HG03196 (cell line): ENCODE results near the gene STK11.

Experiments
- ATAC-seq: cut with Tn5 transposase; IDR thresholded peaks from one replicate; pipeline ENCODE4 v1.9.1; 2021; ENCODE audit not compliant: unreplicated experiment

The STK11 gene

GRCh38 chr19:1248786-1249297, 43.3 kb downstream of the STK11 start:
- ATAC-seq: peak; percentile 20

- peak; percentile 39 for ATAC-seq
Measured at GRCh38 chr19:1249298-1249989, 43.9 kb downstream of the STK11 start.

DNA sequence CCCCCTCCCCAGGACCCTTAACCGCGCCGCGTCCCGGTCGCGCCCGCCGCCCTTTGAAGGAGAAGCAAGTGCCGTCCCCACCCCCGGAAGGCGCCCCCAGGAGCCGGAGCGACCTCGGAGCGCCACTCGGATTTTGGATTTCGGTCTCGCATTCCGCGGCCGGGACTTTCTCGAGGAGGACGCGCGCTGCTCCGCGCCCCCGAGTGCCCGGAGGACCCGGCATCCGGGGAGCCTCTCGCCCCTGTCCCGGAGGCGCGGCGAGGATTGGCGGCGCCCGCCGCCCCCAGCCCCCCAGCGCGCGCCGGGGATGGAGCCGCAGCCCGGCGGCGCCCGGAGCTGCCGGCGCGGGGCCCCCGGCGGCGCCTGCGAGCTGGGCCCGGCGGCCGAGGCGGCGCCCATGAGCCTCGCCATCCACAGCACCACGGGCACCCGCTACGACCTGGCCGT, 44.4 kb downstream of the STK11 start:
- no peak for ATAC-seq

GRCh38 chr19:1250437-1251260, 45.1 kb downstream of the STK11 start:
- ATAC-seq: no peak

DNA sequence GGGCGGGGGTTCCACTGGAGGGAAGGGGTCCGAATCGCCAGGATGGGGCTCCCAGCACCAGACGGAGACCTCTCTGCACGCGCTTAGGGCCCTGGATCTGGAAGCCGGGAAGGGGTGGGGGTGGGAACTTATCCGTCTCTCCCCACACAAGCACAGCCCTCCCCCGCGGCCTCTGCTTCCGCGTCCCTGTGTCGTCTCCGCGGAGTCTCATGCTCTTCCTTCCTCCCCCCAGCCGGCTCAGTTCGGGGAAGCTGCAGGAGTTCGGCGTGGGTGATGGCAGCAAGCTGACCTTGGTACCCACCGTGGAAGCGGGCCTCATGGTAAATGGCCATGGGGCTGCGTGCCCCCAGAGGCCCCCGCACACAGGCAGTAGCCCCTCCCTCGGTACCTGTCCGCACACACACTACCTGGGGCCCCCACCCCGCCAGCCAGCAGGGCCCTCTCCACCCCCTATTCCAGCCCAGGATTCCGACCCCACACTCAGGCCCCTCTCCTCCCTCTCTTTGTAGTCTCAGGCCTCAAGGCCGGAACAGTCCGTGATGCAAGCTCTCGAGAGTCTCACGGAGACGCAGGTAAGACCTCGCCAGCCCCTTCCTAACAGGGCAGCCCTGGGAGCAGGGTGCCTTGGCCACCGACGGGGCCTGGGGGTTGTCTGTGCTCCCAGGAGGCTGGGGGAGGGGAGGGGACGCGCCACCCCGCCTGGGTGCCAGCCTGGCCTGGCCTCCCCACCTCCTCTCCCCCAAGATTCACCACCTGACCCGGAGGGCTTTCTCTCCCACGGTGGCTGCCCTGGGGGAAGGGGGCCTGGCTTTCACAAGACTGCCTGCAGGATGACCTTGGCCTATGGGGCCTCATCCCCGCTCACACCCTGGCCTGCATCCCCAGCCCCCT, 46.0 kb downstream of the STK11 start:
- no peak for ATAC-seq

GRCh38 chr19:1252221-1252820, 46.7 kb downstream of the STK11 start:
- ATAC-seq: no peak

DNA sequence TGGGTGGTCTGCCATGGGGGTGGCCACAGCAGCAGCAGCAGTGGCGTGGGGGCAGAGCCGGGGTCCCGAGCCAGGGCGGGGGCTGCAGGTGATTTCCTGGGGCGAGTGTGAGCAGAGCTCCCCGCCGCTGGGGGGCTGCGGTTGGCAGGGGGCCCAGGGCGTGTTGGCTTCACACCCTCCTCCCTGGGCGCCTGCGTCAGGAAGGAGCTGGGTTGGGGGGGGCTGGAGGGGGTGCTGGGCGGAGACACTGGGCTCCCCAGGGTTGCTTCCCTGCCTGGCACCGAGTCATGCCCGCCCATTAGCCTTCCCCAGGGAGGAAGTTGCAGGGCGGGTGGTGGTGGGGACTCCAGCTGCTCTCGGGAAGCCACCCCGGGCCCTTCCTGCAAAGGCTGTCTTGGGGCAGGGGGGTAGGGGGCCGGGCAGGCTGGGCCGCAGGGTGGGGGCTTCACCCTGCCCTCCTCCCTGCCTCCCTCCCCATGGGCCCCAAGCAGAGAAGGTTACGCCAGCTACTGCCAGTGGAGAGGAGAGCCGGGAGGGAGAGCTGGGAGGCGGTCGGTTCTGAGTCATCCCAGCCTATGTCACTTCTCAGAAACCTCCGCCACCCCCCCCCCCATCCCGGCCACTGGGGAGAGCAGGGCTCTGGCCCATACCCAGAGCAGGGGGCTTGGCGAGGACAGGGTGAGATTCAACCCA, 47.4 kb downstream of the STK11 start:
- no peak for ATAC-seq

GRCh38 chr19:1253514-1254080, 48.0 kb downstream of the STK11 start:
- ATAC-seq: no peak

- no peak for ATAC-seq
Measured at GRCh38 chr19:1254081-1254527, 48.5 kb downstream of the STK11 start.

- no peak for ATAC-seq
Measured at GRCh38 chr19:1254530-1255185, 49.1 kb downstream of the STK11 start.

DNA sequence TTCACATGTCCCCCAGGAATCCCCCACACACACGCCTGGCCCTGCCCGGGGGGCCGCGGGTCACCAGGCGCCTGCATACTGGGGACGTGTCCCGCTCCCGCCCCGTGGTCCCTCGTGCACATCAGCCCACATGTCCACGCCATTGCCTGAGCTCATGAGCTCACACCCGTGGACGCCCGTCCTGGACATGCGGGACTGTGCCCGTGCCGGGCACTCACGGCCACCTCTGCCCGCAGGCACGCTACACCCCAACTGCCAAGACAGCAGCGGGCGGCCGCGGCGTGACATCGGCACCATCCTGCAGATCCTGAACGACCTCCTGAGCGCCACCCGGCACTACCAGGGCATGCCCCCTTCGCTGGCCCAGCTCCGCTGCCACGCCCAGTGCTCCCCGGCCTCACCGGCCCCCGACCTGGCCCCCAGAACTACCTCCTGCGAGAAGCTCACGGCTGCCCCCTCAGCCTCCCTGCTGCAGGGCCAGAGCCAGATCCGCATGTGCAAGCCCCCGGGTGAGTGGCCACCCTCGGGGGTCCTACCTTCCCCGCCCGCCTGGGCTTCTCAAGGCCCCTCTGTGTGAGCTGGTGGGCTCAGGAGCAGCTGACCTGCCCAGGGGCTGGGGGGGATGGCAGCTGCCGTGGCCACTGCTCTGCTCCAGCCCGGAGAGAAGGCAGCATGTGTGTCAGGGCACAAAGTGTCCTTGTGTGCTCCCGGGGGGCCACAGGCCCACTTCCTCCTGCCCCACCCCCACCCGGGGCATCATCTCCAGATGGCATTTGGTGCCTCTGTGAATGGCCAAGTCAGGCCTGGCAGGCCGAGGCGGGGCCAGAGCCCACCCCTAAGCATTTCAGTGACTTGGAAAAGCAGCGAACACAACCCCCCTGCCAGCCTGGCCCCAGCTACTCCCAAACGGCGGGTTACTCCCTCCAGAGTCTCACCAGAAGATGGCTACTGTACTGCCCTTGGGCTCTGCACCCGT, 49.9 kb downstream of the STK11 start:
- ATAC-seq: no peak

DNA sequence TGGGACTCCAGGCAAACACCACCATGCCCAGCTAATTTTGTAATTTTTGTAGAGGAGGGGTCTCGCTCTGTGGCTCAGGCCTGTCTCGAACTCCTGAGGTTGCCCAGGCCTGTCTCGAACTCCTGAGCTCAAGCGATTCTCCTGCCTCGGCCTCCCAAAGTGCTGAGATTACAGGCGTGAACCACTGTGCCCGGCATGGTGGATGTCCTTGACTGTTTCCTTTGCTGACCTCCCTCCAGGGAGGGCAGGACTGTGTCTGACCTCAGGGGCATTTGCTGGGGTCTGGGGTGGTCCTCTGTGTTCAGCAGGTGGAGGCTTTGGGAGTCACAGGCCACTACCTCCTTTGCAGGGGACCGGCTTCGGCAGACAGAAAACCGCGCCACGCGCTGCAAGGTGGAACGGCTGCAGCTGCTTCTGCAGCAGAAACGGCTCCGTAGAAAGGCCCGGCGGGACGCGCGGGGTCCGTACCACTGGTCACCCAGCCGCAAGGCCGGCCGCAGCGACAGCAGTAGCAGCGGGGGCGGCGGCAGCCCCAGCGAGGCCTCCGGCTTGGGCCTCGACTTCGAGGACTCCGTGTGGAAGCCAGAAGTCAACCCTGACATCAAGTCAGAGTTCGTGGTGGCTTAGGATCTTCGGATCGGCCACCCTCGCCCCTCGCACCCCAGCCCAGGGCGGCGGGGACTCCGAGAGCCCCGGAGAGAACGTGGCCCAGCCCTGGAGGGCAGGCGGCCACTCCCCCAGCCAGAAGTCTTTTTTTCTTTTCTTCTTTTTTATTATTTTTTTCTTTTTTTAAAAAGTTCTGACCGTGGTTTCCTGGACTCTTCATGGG, 51.3 kb downstream of the STK11 start:
- no peak for ATAC-seq

DNA sequence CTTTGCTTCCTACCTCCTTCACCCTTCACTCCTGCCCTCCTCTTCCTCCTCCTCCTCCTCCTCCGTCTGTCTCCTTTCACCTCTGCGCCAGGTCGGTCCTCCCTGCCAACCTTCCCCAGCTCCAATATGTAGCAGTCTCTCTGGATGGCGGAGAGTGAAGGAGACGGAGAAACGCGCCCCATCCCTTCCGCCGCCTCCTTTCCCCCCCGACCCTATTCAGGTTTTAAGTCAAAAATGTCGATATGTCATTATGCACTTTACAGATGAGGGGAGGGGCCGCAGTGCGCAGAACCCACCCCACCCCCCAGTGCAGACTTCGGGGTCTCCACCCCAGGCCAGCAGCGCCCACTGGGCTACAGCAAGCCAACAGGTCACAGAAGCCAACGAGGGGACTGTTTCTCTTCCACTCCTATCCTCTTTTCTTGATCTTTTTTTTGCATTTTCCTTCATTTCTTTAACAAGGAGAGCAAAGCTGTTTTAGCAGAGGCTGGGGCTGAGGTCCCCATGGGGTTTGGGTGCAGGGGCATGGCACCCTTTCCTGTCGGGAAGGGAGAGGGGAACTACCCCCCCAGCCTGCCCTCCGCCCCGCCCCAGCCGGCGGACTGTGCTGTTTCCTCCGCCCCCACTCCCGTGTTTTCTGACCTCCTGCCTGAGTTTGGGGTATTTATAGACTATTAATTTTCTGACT, 52.0 kb downstream of the STK11 start:
- ATAC-seq: no peak

- ATAC-seq: no peak
Measured at GRCh38 chr19:1258163-1258492, 52.5 kb downstream of the STK11 start.

- no peak for ATAC-seq
Measured at GRCh38 chr19:1258707-1259205, 53.2 kb downstream of the STK11 start.

DNA sequence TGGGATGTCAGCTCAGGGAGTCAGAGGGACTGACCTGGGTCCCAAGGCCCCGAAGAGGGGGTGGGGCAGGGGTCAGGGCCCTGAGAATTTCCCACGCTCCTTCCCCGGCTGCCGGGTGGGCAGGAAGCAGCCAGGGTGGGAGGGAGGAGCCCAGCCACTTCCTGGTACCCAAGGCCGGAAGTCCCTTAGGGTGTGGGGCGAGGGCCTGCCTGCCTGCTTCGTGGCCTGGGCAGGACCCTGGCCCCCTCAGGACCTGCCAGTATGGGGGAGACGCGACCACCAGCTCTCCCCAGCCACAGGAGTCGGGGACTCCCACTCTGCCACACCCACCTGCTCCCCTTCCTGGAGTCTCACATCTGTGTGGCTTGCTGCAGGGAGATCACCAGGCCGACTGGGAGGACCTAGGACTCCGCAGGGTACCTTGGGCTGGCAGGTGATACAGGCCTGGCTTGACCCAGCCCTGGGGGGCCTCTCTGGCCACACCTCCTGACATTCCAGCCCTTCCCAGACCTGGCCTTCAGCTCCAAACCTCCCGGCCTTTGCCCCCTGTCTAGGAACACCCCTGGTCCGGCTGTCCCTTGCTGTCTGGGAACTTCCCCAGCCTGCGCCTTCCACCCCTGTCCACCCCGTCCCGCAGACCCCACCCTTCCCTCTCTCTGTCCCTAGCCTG, 53.8 kb downstream of the STK11 start:
- ATAC-seq: peak; percentile 24
